Smooth muscle cell (in vitro differentiated cells): ENCODE results near the gene NF1. TPM values are rescaled to one million over a fixed set of nuclear protein-coding genes. Genes with fewer than 3 reads are reported as not detected.

Experiments used
- DNase-seq: peaks from one replicate; lab custom pipeline; 2025; ENCODE audit not compliant: unreplicated experiment; lab: John Stamatoyannopoulos, UW
- H2AFZ ChIP-seq: fragments of 200-600 bp; sonication (generic); 2 replicates; pipeline ENCODE4 v1.6.0; 2016; ENCODE audit warnings: antibody characterized with exemption, low read depth, mild to moderate bottlenecking
- H3F3A ChIP-seq: fragments of 200-600 bp; sonication (generic); 2 replicates; pipeline ENCODE4 v1.6.0; 2017; ENCODE audit warnings: antibody characterized with exemption, low read depth
- H3K27ac ChIP-seq: fragments of 200-600 bp; sonication (generic); 2 replicates; pipeline ENCODE4 v1.5.1; 2016; ENCODE audit warnings: low read depth, mild to moderate bottlenecking
- H3K27me3 ChIP-seq: fragments of 200-600 bp; sonication (generic); 2 replicates; pipeline ENCODE4 v1.6.1; 2016; ENCODE audit warnings: low read depth, mild to moderate bottlenecking
- H3K36me3 ChIP-seq: fragments of 200-600 bp; sonication (generic); 2 replicates; pipeline ENCODE4 v1.5.1; 2016; ENCODE audit warnings: low read depth
- H3K4me1 ChIP-seq: fragments of 200-600 bp; sonication (generic); 2 replicates; pipeline ENCODE4 v1.5.1; 2016; ENCODE audit warnings: low read depth
- H3K4me2 ChIP-seq: fragments of 200-600 bp; sonication (generic); 2 replicates; pipeline ENCODE4 v1.6.0; 2016; ENCODE audit warnings: mild to moderate bottlenecking
- H3K4me3 ChIP-seq: fragments of 200-600 bp; sonication (generic); 2 replicates; pipeline ENCODE4 v1.5.1; 2016; ENCODE audit warnings: mild to moderate bottlenecking
- H3K79me2 ChIP-seq: fragments of 200-600 bp; sonication (generic); 2 replicates; pipeline ENCODE4 v1.6.0; 2016; ENCODE audit warnings: low read depth, mild to moderate bottlenecking
- H3K9ac ChIP-seq: fragments of 200-600 bp; sonication (generic); 2 replicates; pipeline ENCODE4 v1.6.0; 2016; ENCODE audit warnings: low read depth
- H3K9me3 ChIP-seq: fragments of 200-600 bp; sonication (generic); replicated peaks from 2 replicates; pipeline ENCODE4 v1.5.1; 2016; ENCODE audit warnings: low read depth
- H4K20me1 ChIP-seq: fragments of 200-600 bp; sonication (generic); 2 replicates; pipeline ENCODE4 v1.6.0; 2016; ENCODE audit warnings: low read depth
- CTCF ChIP-seq: fragments of 200-600 bp; sonication (generic); IDR thresholded peaks from 2 replicates; pipeline ENCODE4 v1.5.1; 2017; ENCODE audit warnings: borderline replicate concordance, mild to moderate bottlenecking, antibody characterized with exemption; ENCODE audit not compliant: insufficient read depth, poor library complexity, severe bottlenecking
- WGBS: methylation state at CpG from one replicate; pipeline ENCODE4 v1.1.7; 2016; ENCODE audit warnings: low lambda C conversion rate; 5-methylcytosine and 5-hydroxymethylcytosine counted together
- polyA plus RNA-seq: library from polyadenylated mRNA; unstranded; fragments of >200 nt; fragmentation: Nextera tagmentation; extraction: Ambion mirVana; gene quantifications from 2 replicates; pipeline ENCODE4 v1.2.1, GENCODE V29; 2016
- total RNA-seq: library from RNA; depleted of rRNA; stranded (reverse); fragments of >200 nt; gene quantifications from 2 replicates; pipeline ENCODE4 v1.2.3, GENCODE V29; 2014

Gene NF1
- total and polyA plus RNA-seq, 2 experiments from 2014 or later: 7.6 to 74.3 TPM

DNA sequence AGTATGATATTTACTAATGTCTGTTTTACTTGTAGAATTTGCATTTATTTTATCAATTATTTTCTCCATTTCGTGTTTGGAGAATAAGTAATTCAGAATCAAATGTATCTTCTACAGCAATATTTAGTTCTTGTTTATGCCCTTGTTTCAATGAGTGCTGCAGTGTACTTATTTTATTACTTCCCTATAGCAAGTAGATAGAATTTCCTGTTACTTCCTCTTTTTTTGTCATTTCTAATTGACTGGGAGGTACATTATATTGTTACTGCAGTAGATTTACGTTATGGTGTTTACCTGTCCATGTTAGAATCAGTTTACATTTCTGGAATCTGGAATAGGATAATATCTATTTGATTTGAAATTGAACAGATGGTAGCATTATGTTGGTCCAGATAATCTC, 131.1 kb downstream of the NF1 start:
- Histone ChIP-seq H3K27me3 (no peaks in the 10 kb centered on the region), H3F3A (no peaks in the 10 kb centered on the region), H4K20me1 (no peaks in the 10 kb centered on the region), H3K36me3 (peaks cover 7% of the 10 kb centered on the region), H3K79me2 (no peaks in the 10 kb centered on the region), H3K4me3 (no peak overlapping the region), H3K9ac (no peak overlapping the region), H2AFZ (no peak overlapping the region), H3K9me3 (no peaks in the 10 kb centered on the region), H3K27ac (no peak overlapping the region), H3K4me1 (no peaks in the 10 kb centered on the region), H3K4me2 (no peak overlapping the region)
- 95% methylated on average over 2 of the region's 2 CpGs for WGBS
- no peak for DNase-seq
- TF ChIP-seq CTCF: no peak

- Histone ChIP-seq H3K27me3 (no peaks in the 10 kb centered on the region), H3K27ac (no peak overlapping the region), H3K9me3 (no peaks in the 10 kb centered on the region), H4K20me1 (no peaks in the 10 kb centered on the region), H3K4me2 (no peak overlapping the region), H2AFZ (no peak overlapping the region), H3K36me3 (peaks cover 7% of the 10 kb centered on the region), H3F3A (no peaks in the 10 kb centered on the region), H3K79me2 (no peaks in the 10 kb centered on the region), H3K4me1 (no peaks in the 10 kb centered on the region), H3K9ac (no peak overlapping the region), H3K4me3 (no peak overlapping the region)
- no peak for TF ChIP-seq CTCF
- DNase-seq: no peak
- WGBS: 96% methylated on average over 5 of the region's 5 CpGs
Measured at GRCh38 chr17:31226373-31226772, 131.6 kb downstream of the NF1 start.

DNA sequence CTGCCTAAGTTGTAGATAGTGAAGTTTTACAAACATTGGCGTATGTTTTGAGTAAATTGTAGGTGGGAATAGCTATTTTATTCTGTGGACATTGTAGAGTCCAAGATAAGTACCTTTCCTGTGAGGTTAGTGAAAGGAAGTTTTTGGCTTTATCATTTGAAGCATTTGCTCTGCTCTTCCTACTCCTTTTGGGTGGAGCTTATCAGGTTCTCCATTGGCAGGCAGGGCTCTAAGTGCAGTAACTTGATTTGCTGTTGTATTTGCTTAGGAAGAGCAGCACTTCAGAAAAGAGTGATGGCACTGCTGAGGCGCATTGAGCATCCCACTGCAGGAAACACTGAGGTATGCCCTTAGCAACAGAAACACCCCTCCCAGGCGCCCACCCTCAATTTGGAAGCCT, 132.2 kb downstream of the NF1 start:
- no peaks in the 10 kb centered on the region for H3F3A ChIP-seq
- DNase-seq: no peak
- no peaks in the 10 kb centered on the region for H3K4me1 ChIP-seq
- no peaks in the 10 kb centered on the region for H4K20me1 ChIP-seq
- no peaks in the 10 kb centered on the region for H3K79me2 ChIP-seq
- H3K9ac ChIP-seq: no peak overlapping the region
- TF ChIP-seq CTCF: no peak
- H3K36me3 ChIP-seq: peaks cover 11% of the 10 kb centered on the region
- 93% methylated on average over 3 of the region's 3 CpGs for WGBS
- H3K27ac ChIP-seq: no peak overlapping the region
- H3K9me3 ChIP-seq: no peaks in the 10 kb centered on the region
- H3K4me2 ChIP-seq: no peak overlapping the region
- H3K27me3 ChIP-seq: no peaks in the 10 kb centered on the region
- no peak overlapping the region for H2AFZ ChIP-seq
- no peak overlapping the region for H3K4me3 ChIP-seq

- H4K20me1 ChIP-seq: no peaks in the 10 kb centered on the region
- H3K27me3 ChIP-seq: no peaks in the 10 kb centered on the region
- no peak for TF ChIP-seq CTCF
- no peak overlapping the region for H3K27ac ChIP-seq
- no peak overlapping the region for H3K4me2 ChIP-seq
- H3K4me3 ChIP-seq: no peak overlapping the region
- H2AFZ ChIP-seq: no peak overlapping the region
- H3K4me1 ChIP-seq: no peaks in the 10 kb centered on the region
- no peaks in the 10 kb centered on the region for H3K9me3 ChIP-seq
- no peaks in the 10 kb centered on the region for H3F3A ChIP-seq
- DNase-seq: no peak
- peaks cover 16% of the 10 kb centered on the region for H3K36me3 ChIP-seq
- H3K79me2 ChIP-seq: no peaks in the 10 kb centered on the region
- no peak overlapping the region for H3K9ac ChIP-seq
Measured at GRCh38 chr17:31231852-31232251, 137.1 kb downstream of the NF1 start.
